ENCODE data around the gene HAO2.

GRCh38 chr1:119353836-119354235 lies 14.7 kb upstream of the HAO2 start:
- no peak for TF ChIP-seq CTCF (IDR thresholded peaks at IDR 0.05; ENCODE audit: insufficient read depth, low read depth, low read length)
- TF ChIP-seq EZH2 (IDR thresholded peaks at IDR 0.05; ENCODE audit: insufficient read depth, low read length): no peak
